SK-N-SH (cell line): ENCODE data around the gene SAE1. TPM values are rescaled to one million over a fixed set of nuclear protein-coding genes. Genes with fewer than 3 reads are reported as not detected.

Experiments used
- CTCF ChIA-PET: fragments of 300-600, 350-600 bp; formaldehyde crosslinking; extraction: SDS; loops from one replicate; lab custom pipeline; 2021; lab: Yijun Ruan, JAX
- POLR2A ChIA-PET: fragments of 350-600 bp; sonication (Branson Sonifier 250); formaldehyde crosslinking; extraction: SDS; loops from one replicate; lab custom pipeline; 2020; ENCODE audit warnings: antibody characterized with exemption, inconsistent platforms; lab: Yijun Ruan, JAX
- DNase-seq: peaks from one replicate; pipeline ENCODE4 v3.0.0; 2012
- H2AFZ ChIP-seq: fragments of 200-600 bp; sonication (generic); 2 replicates; pipeline ENCODE4 v1.8.1; 2016; ENCODE audit warnings: antibody characterized with exemption, mild to moderate bottlenecking, low read depth
- H3F3A ChIP-seq: fragments of 200-600 bp; sonication (generic); replicated peaks from 2 replicates; pipeline ENCODE3; 2016; ENCODE audit warnings: antibody characterized with exemption, mild to moderate bottlenecking; ENCODE audit not compliant: insufficient read depth
- H3K27ac ChIP-seq, 2 experiments: fragments of 200-500 bp in 1 of 2; fragments of 200-600 bp in 1 of 2; sonication (Bioruptor generic) in 1 of 2; sonication (generic), shearing (Covaris generic) in 1 of 2; 2 replicates each; pipeline versions ENCODE4 v1.5.1 to v1.6.1; 2014 to 2016; ENCODE audit warnings: low read depth in 2 of 2, inconsistent platforms in 1 of 2, low read length in 1 of 2, mild to moderate bottlenecking in 1 of 2, mixed read lengths in 1 of 2
- H3K27me3 ChIP-seq: fragments of 200-600 bp; sonication (generic), shearing (Covaris generic); 2 replicates; pipeline ENCODE4 v1.6.1; 2016; ENCODE audit warnings: mixed run types; ENCODE audit not compliant: insufficient read depth
- H3K36me3 ChIP-seq, 2 experiments: fragments of 200-500 bp in 1 of 2; fragments of 200-600 bp in 1 of 2; sonication (Bioruptor generic) in 1 of 2; sonication (generic) in 1 of 2; replicated peaks in 1 of 2; 2 replicates each; pipeline versions ENCODE3 to v1.5.1; 2014 to 2016; ENCODE audit warnings: low read length in 1 of 2, mild to moderate bottlenecking in 1 of 2; ENCODE audit not compliant: insufficient read depth in 2 of 2, control insufficient read depth in 1 of 2
- H3K4me1 ChIP-seq, 2 experiments: fragments of 200-500 bp in 1 of 2; fragments of 200-600 bp in 1 of 2; sonication (Bioruptor generic) in 1 of 2; sonication (generic), shearing (Covaris generic) in 1 of 2; 2 replicates each; pipeline versions ENCODE4 v1.5.1 to v1.6.1; 2014 to 2016; ENCODE audit warnings: low read depth in 1 of 2, low read length in 1 of 2, mixed run types in 1 of 2; ENCODE audit not compliant: insufficient read depth in 2 of 2, control insufficient read depth in 1 of 2
- H3K4me2 ChIP-seq: fragments of 200-600 bp; sonication (generic), shearing (Covaris generic); 2 replicates; pipeline ENCODE4 v1.6.1; 2017; ENCODE audit warnings: mixed run types
- H3K4me3 ChIP-seq, 2 experiments: fragments of 200-500 bp in 1 of 2; fragments of 200-600 bp in 1 of 2; sonication (Bioruptor generic) in 1 of 2; sonication (generic), shearing (Covaris generic) in 1 of 2; 2 replicates each; pipeline versions ENCODE4 v1.5.1 to v1.8.1; 2014 to 2016; ENCODE audit warnings: low read depth in 2 of 2, inconsistent platforms in 1 of 2, low read length in 1 of 2, mild to moderate bottlenecking in 1 of 2, mixed read lengths in 1 of 2, moderate library complexity in 1 of 2
- H3K79me2 ChIP-seq: fragments of 200-600 bp; sonication (generic); 2 replicates; pipeline ENCODE4 v1.8.1; 2017; ENCODE audit warnings: mild to moderate bottlenecking; ENCODE audit not compliant: insufficient read depth
- H3K9ac ChIP-seq: fragments of 200-600 bp; sonication (generic); 2 replicates; pipeline ENCODE4 v1.6.1; 2017; ENCODE audit warnings: mixed run types
- H3K9me2 ChIP-seq: fragments of 200-600 bp; sonication (generic); 2 replicates; pipeline ENCODE4 v1.6.1; 2017; ENCODE audit warnings: mixed run types
- H3K9me3 ChIP-seq: fragments of 200-600 bp; sonication (generic); 2 replicates; pipeline ENCODE4 v1.6.1; 2017; ENCODE audit warnings: mixed run types, mild to moderate bottlenecking, moderate library complexity
- H4K20me1 ChIP-seq: fragments of 200-600 bp; sonication (generic); 2 replicates; pipeline ENCODE4 v1.6.1; 2017; ENCODE audit warnings: mild to moderate bottlenecking, mixed run types; ENCODE audit not compliant: insufficient read depth
- CHD2 ChIP-seq: fragments of 150-350 bp; IDR thresholded peaks from 2 replicates; pipeline ENCODE4 v1.6.1; 2018; ENCODE audit warnings: low read length; ENCODE audit not compliant: partially characterized antibody
- ELF1 ChIP-seq: IDR thresholded peaks from 2 replicates; pipeline ENCODE4 v1.4.0; 2012
- EP300 ChIP-seq, 2 experiments: IDR thresholded peaks; 2 replicates each; pipeline versions ENCODE4 v1.4.0 to v1.6.1; 2012; ENCODE audit warnings: borderline replicate concordance in 1 of 2, low read depth in 1 of 2, low read length in 1 of 2
- EZH2phosphoT487 ChIP-seq: fragments of 200-600 bp; sonication (generic); IDR thresholded peaks from 2 replicates; pipeline ENCODE4 v1.6.1; 2017; ENCODE audit warnings: low read depth, mixed run types, mild to moderate bottlenecking, antibody characterized with exemption, moderate library complexity, borderline replicate concordance
- FOSL2 ChIP-seq: IDR thresholded peaks from 2 replicates; pipeline ENCODE4 v1.4.0; 2012; ENCODE audit warnings: low read depth, mild to moderate bottlenecking, moderate library complexity, borderline replicate concordance
- FOXJ3 ChIP-seq: sonication (generic); formaldehyde crosslinking; IDR thresholded peaks from 2 replicates; pipeline ENCODE4 v1.5.1; 2020; ENCODE audit warnings: mild to moderate bottlenecking, missing genetic modification reagents
- IRF3 ChIP-seq: fragments of 150-350 bp; IDR thresholded peaks from 2 replicates; pipeline ENCODE4 v1.6.1; 2016; ENCODE audit warnings: mild to moderate bottlenecking, low read depth, low read length
- JUND ChIP-seq: IDR thresholded peaks from 2 replicates; pipeline ENCODE4 v1.4.0; 2012
- MEF2A ChIP-seq: IDR thresholded peaks from 2 replicates; pipeline ENCODE4 v1.4.0; 2012; ENCODE audit warnings: low read depth, borderline replicate concordance
- MXI1 ChIP-seq: IDR thresholded peaks from 2 replicates; pipeline ENCODE4 v1.6.1; 2012; ENCODE audit warnings: mild to moderate bottlenecking, low read depth, low read length, improper control_type of control experiment
- POLR2AphosphoS5 ChIP-seq: IDR thresholded peaks from 2 replicates; pipeline ENCODE4 v1.6.1; 2012; ENCODE audit warnings: low read depth, low read length
- RAD21 ChIP-seq: IDR thresholded peaks from 2 replicates; pipeline ENCODE4 v1.6.1; 2012; ENCODE audit warnings: mild to moderate bottlenecking, low read length
- RFX5 ChIP-seq: IDR thresholded peaks from 2 replicates; pipeline ENCODE4 v1.6.1; 2012; ENCODE audit warnings: mild to moderate bottlenecking, improper control_type of control experiment, low read length
- SIN3A ChIP-seq: IDR thresholded peaks from 2 replicates; pipeline ENCODE4 v1.6.1; 2012; ENCODE audit warnings: low read depth, mild to moderate bottlenecking, low read length, moderate library complexity, borderline replicate concordance
- SMC3 ChIP-seq: IDR thresholded peaks from 2 replicates; pipeline ENCODE4 v1.6.1; 2012; ENCODE audit warnings: low read depth, low read length, improper control_type of control experiment
- TAF1 ChIP-seq: IDR thresholded peaks from 2 replicates; pipeline ENCODE4 v1.6.1; 2012; ENCODE audit warnings: low read depth, mild to moderate bottlenecking, low read length, moderate library complexity, borderline replicate concordance
- YY1 ChIP-seq: IDR thresholded peaks from 2 replicates; pipeline ENCODE4 v1.4.0; 2012; ENCODE audit warnings: low read depth, mild to moderate bottlenecking
- ZBTB33 ChIP-seq: IDR thresholded peaks from 2 replicates; pipeline ENCODE4 v1.4.0; 2012; ENCODE audit warnings: low read depth, borderline replicate concordance
- WGBS: methylation state at CpG from one replicate; pipeline ENCODE4 v1.1.6; 2017; ENCODE audit warnings: low lambda C conversion rate; 5-methylcytosine and 5-hydroxymethylcytosine counted together
- polyA plus RNA-seq, 3 experiments: library from polyadenylated mRNA; depleted of rRNA; stranded (reverse); fragments of >200 nt; gene quantifications; 2 replicates each; pipeline ENCODE4 v1.2.3, GENCODE V29; 2012

The SAE1 gene
- polyA plus RNA-seq, 1 of the 3 experiments (the other 2 are of a cell fraction) = 123 TPM

DNA sequence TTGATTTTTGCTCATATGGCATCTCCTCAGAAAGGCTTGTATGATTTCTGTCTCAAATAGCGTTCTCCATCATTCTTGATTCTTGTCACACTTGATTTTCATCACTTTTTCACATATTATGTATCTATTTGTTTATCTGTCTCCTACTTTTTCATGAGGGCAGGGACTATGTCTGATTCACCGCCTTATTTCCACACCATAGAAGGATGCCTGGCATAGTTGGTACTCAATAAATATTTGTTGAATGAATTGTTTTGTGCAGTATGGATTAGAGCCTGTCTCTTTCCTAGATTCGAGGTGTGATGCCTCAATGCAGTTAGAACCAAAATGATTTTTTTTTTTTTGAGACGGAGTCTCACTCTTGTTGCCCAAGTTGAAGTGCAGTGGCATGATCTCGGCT, 12.1 kb downstream of the SAE1 start:
- peaks cover 0 to 12% of the 10 kb centered on the region in 2 experiments; a peak in 1 of 4 replicates for H3K4me1 ChIP-seq
- no peaks in the 10 kb centered on the region for H3K27me3 ChIP-seq
- H4K20me1 ChIP-seq = peaks cover 55% of the 10 kb centered on the region
- no peak overlapping the region for H3K27ac ChIP-seq
- H3F3A ChIP-seq = peaks cover 12% of the 10 kb centered on the region
- H3K4me2 ChIP-seq = no peak overlapping the region
- ChIA-PET CTCF (interaction anchor here (0.9 to 3.2 kb wide), 6 partner anchors 59 to 105 kb away, joined by 3 to 11 read pairs (median 4); no protein-coding TSS in a partner anchor), POLR2A (no interaction called here)
- H3K9me3 ChIP-seq = no peaks in the 10 kb centered on the region
- H3K79me2 ChIP-seq = peaks cover 100% of the 10 kb centered on the region
- peaks cover 20 to 36% of the 10 kb centered on the region in 2 experiments for H3K36me3 ChIP-seq
- no peaks in the 10 kb centered on the region for H3K9me2 ChIP-seq
- no peak for DNase-seq
- 79% methylated on average over 5 of the region's 5 CpGs for WGBS
- H3K9ac ChIP-seq = no peak overlapping the region
- H2AFZ ChIP-seq = no peak overlapping the region
- TF ChIP-seq JUND = no peak
- TF ChIP-seq POLR2AphosphoS5 = no peak
- TF ChIP-seq FOSL2 = no peak
- TF ChIP-seq YY1 = no peak
- no peak for TF ChIP-seq FOXJ3 (CRISPR knock-in tag)
- no peak for TF ChIP-seq CHD2
- TF ChIP-seq MXI1 = no peak
- TF ChIP-seq RFX5 = no peak
- no peak for TF ChIP-seq TAF1
- TF ChIP-seq IRF3 = no peak
- TF ChIP-seq EP300 (IDR thresholded peaks at IDR 0.05; ENCODE audit: borderline replicate concordance in 1 of 2, low read depth in 1 of 2, low read length in 1 of 2) = no peak
- TF ChIP-seq SIN3A = no peak
- TF ChIP-seq MEF2A = no peak
- no peak for TF ChIP-seq EZH2phosphoT487
- no peak for TF ChIP-seq SMC3
- no peak for TF ChIP-seq ELF1
- TF ChIP-seq RAD21 = no peak
- TF ChIP-seq ZBTB33 = no peak
- H3K4me3 ChIP-seq = no peak overlapping the region
